NCI-H1092 (cell line): ENCODE data around the gene PIK3R1.

Source experiments
- DNase-seq: peaks from one replicate; lab custom pipeline; 2025; lab: John Stamatoyannopoulos, UW

PIK3R1 gene

DNA sequence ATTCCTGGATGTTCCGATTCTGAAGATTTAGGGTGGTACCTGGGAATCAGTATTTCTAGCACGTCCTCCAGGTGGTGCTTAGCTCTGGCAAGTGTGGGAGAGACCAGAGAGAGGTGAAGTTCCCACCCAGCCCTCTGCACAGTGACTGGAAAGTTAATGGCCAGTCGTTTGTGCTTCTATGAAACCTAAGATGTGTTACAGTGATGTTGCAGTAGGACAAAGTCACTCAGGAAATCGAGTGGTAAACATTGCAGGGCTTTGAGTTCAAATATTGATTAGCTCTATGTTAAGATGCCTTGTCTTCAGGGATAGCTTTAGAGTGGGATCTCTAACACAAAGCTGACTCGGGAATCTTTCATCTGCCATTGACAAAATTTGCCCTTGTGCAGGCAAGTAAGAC, 55.6 kb downstream of the PIK3R1 start:
- no peak for DNase-seq

DNA sequence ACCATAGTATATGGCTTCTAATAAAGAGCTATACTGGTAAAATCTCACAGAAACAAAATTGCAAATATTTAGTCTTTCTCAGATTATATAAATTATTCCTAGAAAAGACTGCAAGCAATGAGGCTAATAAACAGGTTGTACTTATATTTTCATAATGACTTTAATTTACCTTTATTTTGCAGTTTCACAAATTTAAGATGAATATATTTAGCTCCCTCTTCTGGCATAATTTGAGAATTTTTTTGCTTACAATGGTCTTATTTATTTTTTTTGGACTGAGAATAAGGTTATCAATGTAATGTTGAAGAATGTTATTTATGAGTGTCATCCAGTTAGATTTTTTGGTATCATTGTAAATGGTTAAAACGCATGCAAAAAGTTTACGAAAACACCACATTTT, 56.7 kb downstream of the PIK3R1 start:
- DNase-seq = no peak

GRCh38 chr5:68273717-68274409, 58.3 kb downstream of the PIK3R1 start:
- DNase-seq = no peak

DNA sequence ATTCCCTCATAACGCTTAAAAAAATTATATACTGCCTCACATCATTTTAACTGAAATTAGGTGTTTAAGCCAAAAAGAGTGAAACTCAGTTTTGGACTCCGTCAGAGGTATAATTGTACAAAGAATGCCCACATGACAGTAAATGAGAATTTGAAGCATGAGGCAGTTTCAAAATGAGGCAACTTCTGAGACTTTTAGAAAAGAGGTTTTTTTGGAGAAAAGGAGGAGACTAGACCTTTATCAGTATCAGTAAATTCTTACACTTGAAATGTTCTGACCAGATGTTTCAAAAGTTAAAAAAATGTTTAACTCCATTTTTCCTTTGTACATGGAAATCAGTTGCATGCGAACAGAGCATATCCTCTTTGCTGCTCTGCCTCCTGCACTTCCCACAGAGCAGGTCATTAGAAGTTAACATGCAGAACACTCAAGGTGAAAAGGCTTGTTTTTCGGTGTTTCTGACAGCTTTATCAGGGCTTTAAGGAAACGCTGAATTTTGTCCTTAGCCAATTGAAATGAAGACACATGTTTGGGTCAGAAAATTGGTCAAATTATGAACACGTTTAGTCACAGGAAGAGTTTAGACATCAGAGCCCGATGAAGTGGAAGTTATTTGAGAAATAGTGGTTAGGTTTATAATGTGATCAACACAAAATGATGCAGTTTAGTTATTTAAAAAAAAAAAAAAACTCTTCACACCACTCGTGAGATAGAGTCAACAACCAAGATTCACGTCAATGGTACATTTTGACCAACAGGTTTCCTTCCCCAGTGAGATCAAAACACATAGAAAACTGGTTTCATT, 59.5 kb downstream of the PIK3R1 start:
- DNase-seq = no peak

DNA sequence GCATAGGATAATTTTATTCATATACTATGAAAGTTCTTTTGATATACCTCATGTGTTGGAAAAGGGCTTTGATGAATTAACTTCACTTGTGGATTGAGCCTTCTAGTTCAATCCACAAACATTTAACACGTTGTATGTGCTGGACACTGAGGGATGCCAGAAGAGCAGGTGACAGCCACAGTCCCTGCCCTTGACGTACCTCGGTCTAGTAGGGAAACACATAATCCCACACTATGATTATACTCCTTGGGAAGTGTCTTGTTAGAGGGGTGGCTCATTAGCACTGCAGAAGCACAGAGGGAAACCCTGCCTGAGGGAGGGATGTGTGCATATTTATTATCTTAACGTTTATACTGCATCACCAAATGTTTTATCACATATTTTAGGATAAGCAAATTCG, 61.2 kb downstream of the PIK3R1 start:
- no peak for DNase-seq

- no peak for DNase-seq
These were observed 61.9 kb downstream of the PIK3R1 start for GRCh38 chr5:68277431-68277830.

- no peak for DNase-seq
These were observed 64.4 kb downstream of the PIK3R1 start for GRCh38 chr5:68279984-68280383.

DNA sequence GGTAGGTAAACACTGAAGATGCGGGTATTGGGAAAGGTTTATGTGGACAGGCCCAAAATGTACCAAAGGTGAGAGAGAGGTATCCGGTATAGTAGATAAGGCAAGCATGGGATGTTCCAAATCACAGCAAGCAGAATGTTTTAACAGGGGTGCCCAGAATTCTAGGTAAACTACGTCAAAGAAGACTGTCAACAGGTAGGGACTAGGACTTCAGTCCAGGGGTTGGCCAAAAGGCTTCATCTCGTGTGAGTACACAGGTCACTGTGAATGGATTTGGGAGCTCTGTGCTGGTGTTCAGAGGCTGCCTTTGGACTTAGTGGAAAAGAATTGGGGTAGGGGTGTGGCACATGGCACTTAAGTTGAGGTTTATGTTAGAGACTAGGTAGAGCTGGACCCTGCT, 66.4 kb downstream of the PIK3R1 start:
- no peak for DNase-seq

- no peak for DNase-seq
These were observed 68.2 kb downstream of the PIK3R1 start for GRCh38 chr5:68283766-68284165.

DNA sequence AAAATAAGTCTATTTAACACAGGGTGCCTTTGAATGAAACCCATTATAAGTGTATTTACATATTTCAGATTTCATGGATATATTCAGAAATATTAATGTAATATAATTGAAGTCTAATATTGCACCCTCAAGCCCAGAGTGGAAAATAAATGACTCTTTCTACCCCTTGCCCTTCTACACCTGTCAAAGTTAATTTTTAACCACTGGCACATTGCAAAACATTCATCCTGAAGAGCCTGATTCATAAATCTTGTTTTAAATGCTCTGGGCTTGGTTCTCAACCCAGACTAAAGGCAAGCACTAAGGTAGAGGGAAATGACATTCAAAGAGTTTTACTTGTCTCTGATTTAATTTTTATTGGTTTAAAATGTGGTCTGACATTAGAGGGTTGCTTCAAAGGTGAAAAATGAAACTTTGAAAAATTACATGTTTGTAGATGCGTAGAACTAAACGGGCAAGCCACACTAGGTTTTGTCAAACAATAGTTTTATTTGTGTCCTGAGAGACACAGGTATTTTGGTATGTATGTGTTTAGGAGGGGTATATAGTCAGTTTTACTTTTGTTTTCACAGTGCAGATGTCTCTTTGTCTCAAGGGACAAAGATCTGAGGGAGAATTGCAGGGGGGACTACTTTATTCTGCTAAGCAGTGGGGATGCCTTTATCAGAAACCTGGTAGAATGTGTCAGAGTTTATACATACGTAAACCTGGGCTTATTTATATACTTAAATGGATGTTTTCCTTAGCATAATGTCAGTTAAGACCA, 69.7 kb downstream of the PIK3R1 start:
- DNase-seq = no peak

DNA sequence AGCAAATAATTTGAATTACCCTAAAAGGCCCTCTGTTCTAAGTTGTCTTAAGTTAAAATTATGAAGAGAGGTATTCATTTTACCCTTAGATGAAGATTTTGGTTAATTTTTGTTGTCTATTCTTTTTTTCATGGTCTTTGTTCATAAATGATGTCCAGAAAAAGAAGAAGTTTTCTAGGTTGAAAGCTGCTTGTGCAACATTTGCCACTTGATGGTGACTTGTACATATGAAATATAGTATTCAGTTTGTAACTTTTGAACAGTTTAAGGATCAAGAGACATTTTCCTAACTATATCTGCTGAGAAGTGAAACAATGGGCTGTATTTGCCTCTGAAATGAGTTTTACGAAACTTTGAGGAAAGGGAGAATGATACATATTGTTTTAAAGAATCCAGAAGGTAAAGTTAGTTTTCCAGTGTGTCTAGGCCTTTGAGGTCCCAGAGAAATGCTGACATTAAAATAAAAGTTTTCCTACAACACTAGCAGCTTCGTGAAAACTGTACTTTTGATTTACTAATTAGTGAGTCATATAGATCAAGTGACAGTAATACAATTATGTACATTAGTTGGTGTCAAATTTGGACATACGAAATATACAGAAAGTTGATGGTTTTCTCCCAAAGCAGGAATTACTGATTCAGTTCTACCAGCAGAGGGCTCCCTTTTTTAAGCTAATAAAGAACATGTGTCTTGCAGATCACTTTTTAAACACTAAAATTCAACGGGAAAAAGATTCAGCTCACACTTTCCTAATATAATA, 70.5 kb downstream of the PIK3R1 start:
- no peak for DNase-seq

- DNase-seq = no peak
These were observed 71.0 kb downstream of the PIK3R1 start for GRCh38 chr5:68286612-68286912.

DNA sequence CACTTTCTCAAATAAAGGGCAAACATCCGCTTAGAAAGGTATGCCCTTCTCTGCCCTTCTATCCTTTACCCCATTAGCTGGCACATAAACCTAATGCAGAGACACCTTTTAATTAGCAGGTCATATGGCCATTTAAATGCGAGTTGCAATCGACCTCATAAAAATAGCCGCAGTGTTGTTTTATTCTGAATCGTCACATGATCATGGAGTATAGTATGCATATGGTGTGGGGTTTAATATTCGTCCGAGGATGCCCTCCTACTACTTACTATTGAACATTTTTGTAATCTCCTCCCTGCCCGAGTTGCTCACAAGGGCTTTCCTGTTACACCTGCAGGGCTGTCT, 72.0 kb downstream of the PIK3R1 start:
- no peak for DNase-seq

DNA sequence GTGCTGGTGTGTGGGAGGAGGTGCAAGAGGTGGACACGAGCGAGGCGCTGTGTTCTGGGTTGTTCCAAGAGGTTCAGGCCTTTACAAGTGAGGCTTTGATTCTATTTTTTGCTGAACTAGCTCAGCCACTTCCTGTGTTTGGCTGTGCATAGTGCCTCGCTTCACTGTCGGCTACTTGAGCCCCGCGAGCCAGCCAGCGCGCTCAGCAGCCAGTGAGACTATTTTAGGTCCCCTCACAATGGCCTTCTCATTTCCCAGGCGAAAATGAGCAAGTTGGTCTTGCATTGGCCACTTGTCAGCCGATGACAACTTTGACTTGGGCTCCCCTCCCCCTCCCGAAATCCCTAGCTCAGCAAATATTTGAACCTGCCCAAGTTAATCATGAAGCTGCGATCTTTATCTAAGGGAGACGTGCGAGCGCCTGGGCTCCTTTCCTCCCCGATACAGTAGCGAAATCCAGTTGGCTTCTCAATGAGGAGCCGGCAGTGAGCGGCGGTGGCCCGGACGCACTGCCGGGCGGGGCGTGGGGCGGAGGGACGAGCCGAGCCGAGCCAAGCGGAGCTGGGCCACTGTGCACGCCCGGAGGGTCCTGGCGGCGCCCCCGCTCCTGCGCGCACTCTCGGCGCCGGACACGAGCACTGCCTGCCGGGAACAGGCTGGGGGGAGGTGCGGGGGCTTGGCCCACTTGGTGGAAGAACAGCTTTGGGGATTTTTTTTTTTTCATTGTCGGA, 72.6 kb downstream of the PIK3R1 start:
- no peak for DNase-seq

- no peak for DNase-seq
These were observed 73.2 kb downstream of the PIK3R1 start for GRCh38 chr5:68288707-68289134.

GRCh38 chr5:68289498-68289897, 73.9 kb downstream of the PIK3R1 start:
- no peak for DNase-seq

DNA sequence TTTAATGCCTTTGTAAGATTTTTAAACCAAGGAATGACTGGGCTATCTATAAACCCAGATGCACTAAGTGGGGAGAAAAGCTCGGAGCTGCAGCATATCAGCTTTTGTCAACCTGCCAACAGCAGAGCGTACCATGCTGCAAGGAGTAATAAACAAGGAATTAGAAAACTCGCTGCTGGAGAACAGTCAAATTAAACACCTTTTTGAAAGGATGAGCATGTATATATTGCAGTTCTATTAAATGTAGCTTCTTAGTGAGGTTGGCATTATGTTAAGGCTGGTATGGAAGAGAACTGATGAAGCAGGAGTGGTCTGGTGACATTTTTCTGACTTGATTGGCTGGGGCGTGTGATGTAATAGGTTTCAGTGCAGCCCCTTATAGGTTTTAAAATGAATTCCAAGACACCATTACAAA, 74.7 kb downstream of the PIK3R1 start:
- DNase-seq = no peak

GRCh38 chr5:68290847-68291246, 75.3 kb downstream of the PIK3R1 start:
- DNase-seq = no peak

- no peak for DNase-seq
These were observed 76.8 kb downstream of the PIK3R1 start for GRCh38 chr5:68292316-68292715.

DNA sequence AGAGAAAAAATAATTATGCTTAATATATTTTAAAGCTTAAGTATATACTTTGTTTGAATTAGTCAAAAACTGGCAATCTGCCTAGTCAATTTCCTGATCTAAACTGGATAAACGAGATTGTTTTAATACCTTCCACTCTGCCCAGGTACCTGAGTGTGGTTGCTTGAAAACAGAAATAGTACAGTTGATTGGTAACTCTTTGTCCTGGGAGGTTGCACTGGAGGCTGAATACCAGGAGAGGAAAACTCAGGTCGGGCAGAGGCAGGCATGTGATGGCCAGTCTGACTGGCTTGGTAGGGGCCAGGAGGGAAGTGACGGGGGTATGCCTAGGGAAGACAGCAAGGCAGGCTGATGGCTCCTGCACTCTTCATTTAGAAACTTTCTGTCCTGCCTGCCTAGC, 80.2 kb downstream of the PIK3R1 start:
- no peak for DNase-seq

- DNase-seq = no peak
These were observed 81.3 kb downstream of the PIK3R1 start for GRCh38 chr5:68296895-68297294.

GRCh38 chr5:68297656-68298055, 82.1 kb downstream of the PIK3R1 start:
- DNase-seq = no peak
